ENCODE measurements around the gene IL1RL2.

The IL1RL2 gene

GRCh38 chr2:102158011-102158755, 28.6 kb upstream of the IL1RL2 start:
- DNase-seq (ENCODE audit: low read depth), result no peak
- TF ChIP-seq CTCF (IDR thresholded peaks at IDR 0.05; ENCODE audit: insufficient read depth, low read depth, low read length, missing control alignments), result no peak

DNA sequence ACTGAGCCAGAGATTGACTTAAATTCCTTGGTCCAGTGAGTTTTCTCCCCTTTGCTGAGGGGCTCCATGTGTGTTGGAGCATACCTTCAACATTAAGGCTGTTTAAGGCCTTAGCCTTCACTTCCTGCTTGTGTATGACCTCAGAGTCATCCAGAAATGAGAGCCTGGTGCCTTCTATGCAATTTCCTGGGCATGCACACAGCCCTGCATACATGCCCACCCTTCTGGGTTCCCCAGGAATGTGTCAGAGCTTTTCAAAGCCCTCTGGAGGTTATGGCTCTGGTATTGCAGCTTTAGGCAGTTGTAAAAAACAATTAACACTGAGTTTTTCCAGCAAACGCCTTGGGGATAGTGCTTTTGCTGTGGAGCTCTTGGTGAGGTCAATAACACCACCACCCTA, 27.5 kb upstream of the IL1RL2 start:
- no peak for DNase-seq (ENCODE audit: low read depth)
- TF ChIP-seq CTCF (IDR thresholded peaks at IDR 0.05; ENCODE audit: insufficient read depth, low read depth, low read length, missing control alignments), result no peak

More at GRCh38 chr2:102158011-102158755, 28.6 kb upstream of the IL1RL2 start:
- H3K4me3 ChIP-seq (ENCODE audit: low read depth, low read length), result no peak overlapping the region

DNA sequence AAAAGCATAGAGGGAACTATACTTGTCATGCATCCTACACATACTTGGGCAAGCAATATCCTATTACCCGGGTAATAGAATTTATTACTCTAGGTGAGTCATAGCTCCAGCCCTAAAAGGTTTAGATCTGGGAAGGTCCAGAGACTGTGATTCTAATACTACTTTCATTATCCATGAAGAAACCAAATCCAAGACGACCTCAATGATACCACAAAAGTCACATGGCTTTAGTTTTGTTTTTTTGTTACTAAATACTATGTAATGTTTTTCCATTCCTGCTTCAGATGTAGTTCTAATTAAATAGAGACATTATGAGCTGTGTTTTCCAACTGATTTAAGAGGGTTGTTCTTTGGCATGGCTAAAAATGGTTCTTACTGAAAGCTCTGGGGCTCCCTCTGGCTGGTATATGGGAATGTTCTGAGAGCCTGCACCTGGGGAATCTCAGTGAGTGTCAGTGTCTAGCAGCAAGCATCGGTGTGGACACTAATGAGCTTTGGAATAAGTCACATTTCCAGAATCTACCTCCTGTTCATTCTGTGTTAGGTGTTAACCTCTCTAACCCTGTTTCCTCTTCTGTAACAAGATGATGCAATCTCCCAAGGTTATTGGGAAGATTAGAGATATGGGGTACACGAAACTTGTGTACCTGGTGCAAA, 20.5 kb upstream of the IL1RL2 start:
- no peak for DNase-seq (ENCODE audit: low read depth)
- TF ChIP-seq CTCF (IDR thresholded peaks at IDR 0.05; ENCODE audit: insufficient read depth, low read depth, low read length, missing control alignments), result no peak

More for the DNA sequence above, 27.5 kb upstream of the IL1RL2 start:
- no peak overlapping the region for H3K4me3 ChIP-seq (ENCODE audit: low read depth, low read length)

GRCh38 chr2:102168026-102168771, 18.6 kb upstream of the IL1RL2 start:
- no peak for TF ChIP-seq CTCF (IDR thresholded peaks at IDR 0.05; ENCODE audit: insufficient read depth, low read depth, low read length, missing control alignments)
- DNase-seq (ENCODE audit: low read depth), result no peak
- no peak overlapping the region for H3K4me3 ChIP-seq (ENCODE audit: low read depth, low read length)

More for the DNA sequence above, 20.5 kb upstream of the IL1RL2 start:
- H3K4me3 ChIP-seq (ENCODE audit: low read depth, low read length), result no peak overlapping the region

GRCh38 chr2:102171946-102172345, 14.9 kb upstream of the IL1RL2 start:
- TF ChIP-seq CTCF (IDR thresholded peaks at IDR 0.05; ENCODE audit: insufficient read depth, low read depth, low read length, missing control alignments), result no peak
- no peak for DNase-seq (ENCODE audit: low read depth)
- H3K4me3 ChIP-seq (ENCODE audit: low read depth, low read length), result no peak overlapping the region

- H3K4me3 ChIP-seq (ENCODE audit: low read depth, low read length), result no peak overlapping the region
- TF ChIP-seq CTCF (IDR thresholded peaks at IDR 0.05; ENCODE audit: insufficient read depth, low read depth, low read length, missing control alignments), result no peak
- DNase-seq (ENCODE audit: low read depth), result no peak
Observed at GRCh38 chr2:102172745-102173144, 14.1 kb upstream of the IL1RL2 start.

Data from GM12865 (cell line).